Daoy (cell line): ENCODE results near the gene METTL26. TPM values are rescaled to one million over a fixed set of nuclear protein-coding genes. Genes with fewer than 3 reads are reported as not detected.

Experiments used
- total RNA-seq: library from RNA; depleted of rRNA; stranded (reverse); fragments of >200 nt; shearing (Covaris generic); gene quantifications from 2 replicates; pipeline ENCODE4 v1.2.3, GENCODE V29; 2014; rRNA removed

METTL26 gene
- total RNA-seq, 1 experiment from 2014 or later = 82.5 TPM

Other genes with a start within 250 kb of the METTL26 start
- 35.6 and 39.9 TPM in 2 replicates for gene NME4, start 239.1 kb downstream of the METTL26 start, total RNA-seq
- gene DECR2, start 234.4 kb downstream of the METTL26 start, total RNA-seq = 1.3 and 4.2 TPM in 2 replicates
- gene RAB11FIP3, start 210.7 kb downstream of the METTL26 start, total RNA-seq = 6.2 and 10.4 TPM in 2 replicates
- gene CAPN15, start 108.6 kb downstream of the METTL26 start, total RNA-seq = 23.3 and 23.4 TPM in 2 replicates
- 0.23 TPM in 1 of 2 replicates, not detected in the other for gene PRR35, start 75.9 kb downstream of the METTL26 start, total RNA-seq
- 0.17 TPM in 1 of 2 replicates, not detected in the other for gene NHLRC4, start 69.3 kb downstream of the METTL26 start, total RNA-seq
- gene PIGQ, start 66.3 kb downstream of the METTL26 start, total RNA-seq = 15.9 and 16.3 TPM in 2 replicates
- gene RAB40C, start 46.2 kb downstream of the METTL26 start, total RNA-seq = 7.6 and 20.6 TPM in 2 replicates
- 0.09 TPM in 1 of 2 replicates, not detected in the other for gene WFIKKN1, start 5.3 kb downstream of the METTL26 start, total RNA-seq
- 39.1 and 39.2 TPM in 2 replicates for gene MCRIP2, start 5.5 kb upstream of the METTL26 start, total RNA-seq
- 11.7 and 20.9 TPM in 2 replicates for gene WDR90, start 13.1 kb upstream of the METTL26 start, total RNA-seq
- gene RHOT2, start 31.8 kb upstream of the METTL26 start, total RNA-seq = 38.7 and 42.9 TPM in 2 replicates
- gene RHBDL1, start 39.4 kb upstream of the METTL26 start, total RNA-seq = 0.11 and 1.5 TPM in 2 replicates
- 115 and 118 TPM in 2 replicates for gene STUB1, start 44.1 kb upstream of the METTL26 start, total RNA-seq
- 31.4 and 37.1 TPM in 2 replicates for gene JMJD8, start 48.0 kb upstream of the METTL26 start, total RNA-seq
- gene WDR24, start 54.1 kb upstream of the METTL26 start, total RNA-seq = 1.9 and 2.2 TPM in 2 replicates
- gene FBXL16, start 69.5 kb upstream of the METTL26 start, total RNA-seq = 0.51 TPM in 1 of 2 replicates, not detected in the other
- 40.9 and 60.0 TPM in 2 replicates for gene METRN, start 78.8 kb upstream of the METTL26 start, total RNA-seq
- gene ANTKMT, start 84.8 kb upstream of the METTL26 start, total RNA-seq = 29.8 and 54.9 TPM in 2 replicates
- 0.23 and 0.24 TPM in 2 replicates for gene CCDC78, start 90.1 kb upstream of the METTL26 start, total RNA-seq
- gene HAGHL, start 90.8 kb upstream of the METTL26 start, total RNA-seq = 3.3 and 4.3 TPM in 2 replicates
- gene CIAO3, start 104.7 kb upstream of the METTL26 start, total RNA-seq = 20.0 and 23.7 TPM in 2 replicates
- not detected in 2 replicates for gene MSLN, start 124.4 kb upstream of the METTL26 start, total RNA-seq
- gene RPUSD1, start 152.1 kb upstream of the METTL26 start, total RNA-seq = 36.9 and 38.6 TPM in 2 replicates
- 18.1 and 19.3 TPM in 2 replicates for gene CHTF18, start 152.3 kb upstream of the METTL26 start, total RNA-seq
- not detected in 2 replicates for gene GNG13, start 164.4 kb upstream of the METTL26 start, total RNA-seq